Upper lobe of right lung (tissue), 1 donor: ENCODE results near the gene ANKDD1B. TPM values are rescaled to one million over a fixed set of nuclear protein-coding genes. Genes with fewer than 3 reads are reported as not detected.

ENCODE experiments used
- ATAC-seq: fragments of 200-7000 bp; cut with Tn5 transposase; one replicate; pipeline ENCODE4 v1.9.1; 2020; ENCODE audit warnings: mild to moderate bottlenecking, moderate library complexity
- DNase-seq: peaks from one replicate; pipeline ENCODE4 v3.0.0-alpha.2; 2020
- H3K27ac ChIP-seq: fragments of 200-600 bp; one replicate; pipeline ENCODE4 v1.8.0; 2022
- H3K27me3 ChIP-seq: fragments of 200-600 bp; one replicate; pipeline ENCODE4 v1.8.0; 2022; ENCODE audit warnings: mild to moderate bottlenecking
- H3K36me3 ChIP-seq: fragments of 200-600 bp; one replicate; pipeline ENCODE4 v1.8.0; 2022
- H3K4me1 ChIP-seq: fragments of 200-600 bp; one replicate; pipeline ENCODE4 v1.8.0; 2022
- H3K4me3 ChIP-seq: fragments of 200-600 bp; one replicate; pipeline ENCODE4 v1.8.0; 2022; ENCODE audit warnings: mild to moderate bottlenecking
- H3K9me3 ChIP-seq: fragments of 200-600 bp; one replicate; pipeline ENCODE4 v1.8.0; 2022
- intact Hi-C: fragments of 100-400 bp; cut with DNase I; formaldehyde crosslinking; loops from one replicate; pipeline ENCODE4 v1.11.0; 2022
- total RNA-seq: library from RNA; stranded (reverse); fragmentation: NEBNext Ultra II Directional; extraction: Animal tissue kit (Norgen Biotek cat#: 25700); gene quantifications from one replicate; pipeline ENCODE4 v1.2.1, GENCODE V29; 2021
- TF ChIP-seq, protein P1 (sequence below): fragments of 200-600 bp; IDR thresholded peaks from one replicate; pipeline ENCODE4 v1.8.0; 2022; ENCODE audit warnings: antibody characterized with exemption
- donor health status: DM: no; HTN: yes; CAD: no; lungs with severe emphysema.

The ANKDD1B gene
- total RNA-seq, 1 donor from 2014 or later, result 3.7 TPM

DNA sequence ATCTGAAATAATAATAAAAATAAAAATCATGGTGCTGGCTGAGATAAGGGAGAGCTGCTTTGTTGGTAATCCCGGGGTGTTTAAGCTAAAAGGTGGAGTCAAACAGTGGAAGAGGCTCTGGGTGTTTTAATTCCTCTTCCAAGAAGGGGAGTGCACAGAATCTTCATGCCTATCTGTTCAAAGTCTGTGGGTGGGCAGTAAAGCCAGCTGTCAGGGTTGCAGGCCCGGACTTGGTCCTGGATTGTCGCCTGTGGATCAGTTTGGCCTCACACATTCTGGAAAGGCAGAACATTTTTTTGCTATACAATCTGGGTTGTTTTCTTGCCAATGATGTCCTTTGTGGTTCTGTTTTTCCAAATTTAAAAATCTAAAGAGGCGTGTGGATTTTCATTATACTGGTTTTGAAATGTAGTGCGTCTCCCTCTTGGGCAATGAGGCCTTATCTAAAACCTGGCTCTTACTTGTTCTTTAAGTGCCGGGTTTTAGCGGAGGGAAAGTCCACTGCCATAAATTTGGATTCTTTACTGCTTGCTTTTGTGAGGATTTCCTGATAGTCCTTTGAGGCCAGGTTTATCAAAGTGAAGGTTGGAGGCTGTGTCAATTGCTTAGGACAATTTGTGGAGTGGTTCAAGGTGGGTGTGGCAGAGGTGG lies 5.8 kb downstream of the ANKDD1B start:
- H3K27ac ChIP-seq, result peak overlapping the region; percentile 7
- H3K9me3 ChIP-seq, result no peaks in the 10 kb centered on the region
- TF ChIP-seq, protein P1, sequence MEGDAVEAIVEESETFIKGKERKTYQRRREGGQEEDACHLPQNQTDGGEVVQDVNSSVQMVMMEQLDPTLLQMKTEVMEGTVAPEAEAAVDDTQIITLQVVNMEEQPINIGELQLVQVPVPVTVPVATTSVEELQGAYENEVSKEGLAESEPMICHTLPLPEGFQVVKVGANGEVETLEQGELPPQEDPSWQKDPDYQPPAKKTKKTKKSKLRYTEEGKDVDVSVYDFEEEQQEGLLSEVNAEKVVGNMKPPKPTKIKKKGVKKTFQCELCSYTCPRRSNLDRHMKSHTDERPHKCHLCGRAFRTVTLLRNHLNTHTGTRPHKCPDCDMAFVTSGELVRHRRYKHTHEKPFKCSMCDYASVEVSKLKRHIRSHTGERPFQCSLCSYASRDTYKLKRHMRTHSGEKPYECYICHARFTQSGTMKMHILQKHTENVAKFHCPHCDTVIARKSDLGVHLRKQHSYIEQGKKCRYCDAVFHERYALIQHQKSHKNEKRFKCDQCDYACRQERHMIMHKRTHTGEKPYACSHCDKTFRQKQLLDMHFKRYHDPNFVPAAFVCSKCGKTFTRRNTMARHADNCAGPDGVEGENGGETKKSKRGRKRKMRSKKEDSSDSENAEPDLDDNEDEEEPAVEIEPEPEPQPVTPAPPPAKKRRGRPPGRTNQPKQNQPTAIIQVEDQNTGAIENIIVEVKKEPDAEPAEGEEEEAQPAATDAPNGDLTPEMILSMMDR, result no peak
- H3K4me1 ChIP-seq, result peaks cover 3% of the 10 kb centered on the region
- H3K27me3 ChIP-seq, result no peaks in the 10 kb centered on the region
- intact Hi-C loops, result no loop called here
- peak; percentile 59 for ATAC-seq
- H3K4me3 ChIP-seq, result no peak overlapping the region
- H3K36me3 ChIP-seq, result no peaks in the 10 kb centered on the region
- no peak for DNase-seq

- intact Hi-C loops, result no loop called here
- no peak for DNase-seq
- no peaks in the 10 kb centered on the region for H3K36me3 ChIP-seq
- H3K4me3 ChIP-seq, result no peak overlapping the region
- H3K27me3 ChIP-seq, result no peaks in the 10 kb centered on the region
- TF ChIP-seq, protein P1, result no peak
- peak overlapping the region; percentile 7 for H3K27ac ChIP-seq
- H3K9me3 ChIP-seq, result no peaks in the 10 kb centered on the region
- H3K4me1 ChIP-seq, result peaks cover 3% of the 10 kb centered on the region
- ATAC-seq, result peak; percentile 11
Observed at GRCh38 chr5:75617736-75618352, 6.6 kb downstream of the ANKDD1B start.

DNA sequence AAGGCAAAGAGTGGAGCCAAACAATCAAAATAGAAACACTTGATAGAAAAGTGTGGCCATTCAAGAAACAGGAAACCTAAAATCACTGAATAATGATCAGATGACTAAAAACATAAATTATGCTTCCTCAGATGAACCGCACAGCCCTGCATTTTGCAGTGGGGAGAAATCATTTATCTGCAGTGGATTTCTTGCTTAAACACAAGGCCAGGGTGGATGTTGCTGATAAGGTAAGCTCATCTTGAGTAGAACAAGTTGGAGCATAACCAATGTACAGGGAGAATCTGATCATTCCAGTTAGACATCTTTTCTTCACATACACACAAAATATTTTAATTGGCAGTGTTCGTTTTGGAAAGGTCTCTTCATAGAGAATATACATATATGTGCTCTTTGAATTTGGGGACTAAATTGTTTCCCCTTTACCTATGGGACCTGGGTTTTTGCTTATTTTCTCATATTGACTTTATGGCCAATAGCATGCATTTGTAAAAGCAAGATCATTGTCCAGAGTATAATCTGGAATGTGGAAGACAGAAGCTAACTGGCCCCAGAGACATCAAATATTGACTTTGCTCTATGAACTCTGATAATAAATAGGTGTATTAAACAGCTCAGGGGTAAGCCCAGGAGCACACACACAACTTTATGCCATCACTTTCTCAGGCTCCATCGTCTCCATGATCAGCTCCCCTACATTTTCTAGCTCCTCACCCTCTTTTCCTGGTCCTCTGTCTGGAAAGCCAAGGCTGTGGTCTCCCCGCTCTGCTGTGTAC lies 9.1 kb downstream of the ANKDD1B start:
- Histone ChIP-seq H3K9me3 (no peaks in the 10 kb centered on the region), H3K4me3 (no peak overlapping the region), H3K4me1 (peaks cover 3% of the 10 kb centered on the region), H3K27ac (no peak overlapping the region), H3K36me3 (no peaks in the 10 kb centered on the region), H3K27me3 (no peaks in the 10 kb centered on the region)
- DNase-seq, result no peak
- TF ChIP-seq, protein P1, result no peak
- intact Hi-C loops, result no loop called here
- no peak for ATAC-seq

- ATAC-seq (peak; percentile 85), DNase-seq (no peak)
- TF ChIP-seq, protein P1, result no peak
- H3K36me3 ChIP-seq, result no peaks in the 10 kb centered on the region
- no peaks in the 10 kb centered on the region for H3K4me1 ChIP-seq
- H3K27me3 ChIP-seq, result no peaks in the 10 kb centered on the region
- no peaks in the 10 kb centered on the region for H3K9me3 ChIP-seq
- H3K27ac ChIP-seq, result peak overlapping the region; percentile 20
- intact Hi-C loops, result no loop called here
- H3K4me3 ChIP-seq, result no peak overlapping the region
Observed at GRCh38 chr5:75622564-75622963, 11.3 kb downstream of the ANKDD1B start.

DNA sequence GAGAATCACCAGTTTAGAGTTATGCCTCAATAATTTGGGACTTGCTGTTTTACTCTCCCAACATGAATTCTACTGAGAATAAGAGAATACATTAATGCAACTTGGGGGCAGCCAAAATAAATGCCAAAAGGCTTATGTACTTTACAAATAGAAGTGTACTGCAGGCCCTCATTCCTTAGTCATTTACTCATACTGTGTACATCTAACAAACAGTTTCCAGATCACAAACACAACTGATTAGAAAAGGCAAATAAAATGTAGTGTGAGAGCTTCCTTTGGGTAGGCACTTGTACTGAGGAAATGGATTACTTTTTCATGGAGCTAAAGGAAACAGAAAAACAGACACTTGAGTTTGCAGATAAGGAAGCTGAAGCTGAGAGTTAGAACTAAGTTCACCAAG lies 12.6 kb downstream of the ANKDD1B start:
- Histone ChIP-seq H3K27ac (no peak overlapping the region), H3K27me3 (no peaks in the 10 kb centered on the region), H3K4me1 (no peaks in the 10 kb centered on the region), H3K9me3 (no peaks in the 10 kb centered on the region), H3K36me3 (no peaks in the 10 kb centered on the region), H3K4me3 (no peak overlapping the region)
- DNase-seq (no peak), ATAC-seq (peak; percentile 67)
- TF ChIP-seq, protein P1, result no peak
- intact Hi-C loops, result no loop called here
